Measurements from ENCODE around the gene BLID. TPM values are rescaled to one million over a fixed set of nuclear protein-coding genes. Genes with fewer than 3 reads are reported as not detected.

BLID gene
- total RNA-seq, 2 experiments from 2014 or later: not detected

GRCh38 chr11:122112470-122113365 lies 3.3 kb downstream of the BLID start:
- H3K4me3 Mint-ChIP-seq: no peak overlapping the region
- no peak for DNase-seq
- CTCF ChIA-PET: no interaction called here
- H3K27ac Mint-ChIP-seq: no peak overlapping the region
- H3K36me3 Mint-ChIP-seq (ENCODE audit: low read depth): no peaks in the 10 kb centered on the region
- TF ChIP-seq CTCF (IDR thresholded peaks at IDR 0.05): no peak
- POLR2A ChIA-PET: no interaction called here
- H3K4me1 Mint-ChIP-seq (ENCODE audit: low read depth): no peaks in the 10 kb centered on the region
- no peaks in the 10 kb centered on the region for H3K27me3 Mint-ChIP-seq
- no peak for ATAC-seq
- intact Hi-C loops (cut with micrococcal nuclease): no loop called here
- no peaks in the 10 kb centered on the region for H3K9me3 Mint-ChIP-seq

- Mint-ChIP-seq H3K9me3 (no peaks in the 10 kb centered on the region), H3K4me3 (no peak overlapping the region), H3K27ac (no peak overlapping the region), H3K4me1 (ENCODE audit: low read depth) (no peaks in the 10 kb centered on the region), H3K27me3 (peaks cover 4% of the 10 kb centered on the region), H3K36me3 (ENCODE audit: low read depth) (no peaks in the 10 kb centered on the region)
- ATAC-seq (no peak), DNase-seq (no peak)
- ChIA-PET CTCF (no interaction called here), POLR2A (no interaction called here)
- intact Hi-C loops (cut with micrococcal nuclease): no loop called here
- no peak for TF ChIP-seq CTCF (IDR thresholded peaks at IDR 0.05)
Observed at GRCh38 chr11:122109932-122110331, 6.1 kb downstream of the BLID start.

- H3K36me3 Mint-ChIP-seq (ENCODE audit: low read depth): no peaks in the 10 kb centered on the region
- intact Hi-C loops (cut with micrococcal nuclease): no loop called here
- no peak overlapping the region for H3K27ac Mint-ChIP-seq
- H3K4me3 Mint-ChIP-seq: no peak overlapping the region
- POLR2A ChIA-PET: no interaction called here
- CTCF ChIA-PET: interaction anchor here (0.7 to 3.0 kb wide), 12 partner anchors 9 to 454 kb away, joined by 3 to 7 read pairs (median 3); no protein-coding TSS in a partner anchor
- H3K4me1 Mint-ChIP-seq (ENCODE audit: low read depth): no peaks in the 10 kb centered on the region
- peaks cover 7% of the 10 kb centered on the region for H3K27me3 Mint-ChIP-seq
- no peaks in the 10 kb centered on the region for H3K9me3 Mint-ChIP-seq
- no peak for TF ChIP-seq CTCF (IDR thresholded peaks at IDR 0.05)
- DNase-seq (no peak), ATAC-seq (no peak)
Observed at GRCh38 chr11:122108828-122109227, 7.2 kb downstream of the BLID start.

- ATAC-seq (no peak), DNase-seq (peak; percentile 33)
Observed at GRCh38 chr11:122108192-122108799, 7.7 kb downstream of the BLID start.

More at GRCh38 chr11:122108192-122108799, 7.7 kb downstream of the BLID start:
- no peaks in the 10 kb centered on the region for H3K4me1 Mint-ChIP-seq (ENCODE audit: low read depth)
- H3K27ac Mint-ChIP-seq: no peak overlapping the region
- ChIA-PET CTCF (interaction anchor here (0.7 to 3.0 kb wide), 14 partner anchors 9 to 453 kb away, joined by 3 to 7 read pairs (median 3); no protein-coding TSS in a partner anchor), POLR2A (no interaction called here)
- H3K27me3 Mint-ChIP-seq: peaks cover 7% of the 10 kb centered on the region
- H3K36me3 Mint-ChIP-seq (ENCODE audit: low read depth): no peaks in the 10 kb centered on the region
- H3K9me3 Mint-ChIP-seq: no peaks in the 10 kb centered on the region
- intact Hi-C loops (cut with micrococcal nuclease): no loop called here
- TF ChIP-seq CTCF (IDR thresholded peaks at IDR 0.05): peak; percentile 60
- no peak overlapping the region for H3K4me3 Mint-ChIP-seq
